HG02798 (cell line): ENCODE results near the gene FADS6.

Experiments
- ATAC-seq: cut with Tn5 transposase; IDR thresholded peaks from one replicate; pipeline ENCODE4 v1.9.1; 2021; ENCODE audit warnings: mild to moderate bottlenecking; ENCODE audit not compliant: unreplicated experiment, poor library complexity

The FADS6 gene

GRCh38 chr17:74892013-74892841, 1.2 kb downstream of the FADS6 start:
- ATAC-seq: no peak

GRCh38 chr17:74890554-74890953, 2.9 kb downstream of the FADS6 start:
- no peak for ATAC-seq

GRCh38 chr17:74888469-74888868, 5.0 kb downstream of the FADS6 start:
- no peak for ATAC-seq

GRCh38 chr17:74883241-74883745, 10.1 kb downstream of the FADS6 start:
- ATAC-seq: no peak

- no peak for ATAC-seq
These were observed 10.8 kb downstream of the FADS6 start for GRCh38 chr17:74882517-74883240.

GRCh38 chr17:74881073-74881472, 12.4 kb downstream of the FADS6 start:
- ATAC-seq: no peak

- ATAC-seq: no peak
These were observed 14.1 kb downstream of the FADS6 start for GRCh38 chr17:74879308-74879707.

GRCh38 chr17:74878658-74879057, 14.8 kb downstream of the FADS6 start:
- ATAC-seq: no peak

GRCh38 chr17:74877592-74878548, 15.6 kb downstream of the FADS6 start:
- ATAC-seq: no peak

- no peak for ATAC-seq
These were observed 17.3 kb downstream of the FADS6 start for GRCh38 chr17:74875977-74876593.

- ATAC-seq: no peak
These were observed 18.1 kb downstream of the FADS6 start for GRCh38 chr17:74875155-74875976.

GRCh38 chr17:74874615-74875037, 18.8 kb downstream of the FADS6 start:
- ATAC-seq: no peak

- no peak for ATAC-seq
These were observed 19.4 kb downstream of the FADS6 start for GRCh38 chr17:74873874-74874614.

GRCh38 chr17:74873037-74873873, 20.2 kb downstream of the FADS6 start:
- peak; percentile 93 for ATAC-seq

- no peak for ATAC-seq
These were observed 21.0 kb downstream of the FADS6 start, which contains the start of gene FDXR for GRCh38 chr17:74872313-74873036. Gene FDXR (minus strand): TSS chr17:74872994. CDS start chr17:74872944, 50 bp downstream.

- ATAC-seq: no peak
These were observed 21.9 kb downstream of the FADS6 start for GRCh38 chr17:74871356-74872076.
